Thyroid gland (tissue), 4 donors: ENCODE measurements around the gene RFX2.

Experiments
- CTCF ChIP-seq, 6 experiments: fragments of 200-600 bp in 3 of 6; fragments of 450-650 bp in 3 of 6; sonication (generic) in 3 of 6; IDR thresholded peaks; one replicate each; pipeline ENCODE4 v1.5.1; 2016 to 2019; ENCODE audit warnings: antibody characterized with exemption in 6 of 6, mild to moderate bottlenecking in 2 of 6, inconsistent platforms in 1 of 6, moderate library complexity in 1 of 6
- POLR2A ChIP-seq, 2 donors: fragments of 450-650 bp; IDR thresholded peaks; one replicate each; pipeline ENCODE4 v1.6.1; 2017; ENCODE audit warnings: antibody characterized with exemption in 2 of 2, mild to moderate bottlenecking in 2 of 2, moderate library complexity in 1 of 2

- TF ChIP-seq CTCF (IDR thresholded peaks at IDR 0.05): no peak
- no peak for TF ChIP-seq POLR2A (IDR thresholded peaks at IDR 0.05)
These were observed 42.3 kb downstream of the RFX2 start for GRCh38 chr19:6067975-6068374.
